H9 (cell line): ENCODE measurements around the gene DDO. TPM values are rescaled to one million over a fixed set of nuclear protein-coding genes. Genes with fewer than 3 reads are reported as not detected.
A peak's percentile ranks its signal among the peaks of the same experiment; 100 is the strongest.

ENCODE experiments used
- DNase-seq: peaks from one replicate; pipeline ENCODE4 v3.0.0-alpha.2; 2017
- H2AFZ ChIP-seq: one replicate; pipeline ENCODE4 v1.6.1; 2013; ENCODE audit warnings: mild to moderate bottlenecking, low read length, control low read depth, moderate library complexity
- H2AK5ac ChIP-seq: 2 replicates; pipeline ENCODE4 v1.6.1; 2013; ENCODE audit warnings: low read length, control low read depth, mixed read lengths; ENCODE audit not compliant: insufficient read length
- H2BK120ac ChIP-seq: one replicate; pipeline ENCODE4 v1.6.1; 2013; ENCODE audit warnings: low read depth, mild to moderate bottlenecking, low read length, control low read depth, inconsistent platforms; ENCODE audit not compliant: poor library complexity, severe bottlenecking
- H2BK12ac ChIP-seq: 2 replicates; pipeline ENCODE4 v1.6.1; 2013; ENCODE audit warnings: low read length, control low read depth, mixed read lengths, low read depth; ENCODE audit not compliant: insufficient read length
- H2BK15ac ChIP-seq: 2 replicates; pipeline ENCODE4 v1.6.1; 2013; ENCODE audit warnings: low read depth, low read length, control low read depth
- H2BK20ac ChIP-seq: one replicate; pipeline ENCODE4 v1.6.1; 2013; ENCODE audit warnings: low read depth, mild to moderate bottlenecking, low read length, control low read depth, inconsistent platforms; ENCODE audit not compliant: poor library complexity, severe bottlenecking
- H2BK5ac ChIP-seq: 2 replicates; pipeline ENCODE4 v1.6.1; 2013; ENCODE audit warnings: low read length, control low read depth, mixed read lengths; ENCODE audit not compliant: insufficient read length
- H3K14ac ChIP-seq: 2 replicates; pipeline ENCODE4 v1.6.1; 2013; ENCODE audit warnings: low read length, control low read depth; ENCODE audit not compliant: insufficient read depth
- H3K18ac ChIP-seq: 2 replicates; pipeline ENCODE4 v1.6.1; 2013; ENCODE audit warnings: low read depth, mild to moderate bottlenecking, mixed read lengths, low read length, control low read depth; ENCODE audit not compliant: insufficient read length
- H3K23ac ChIP-seq: 2 replicates; pipeline ENCODE4 v1.6.1; 2013; ENCODE audit warnings: low read length, control low read depth, mixed read lengths, low read depth; ENCODE audit not compliant: insufficient read length
- H3K23me2 ChIP-seq: 2 replicates; pipeline ENCODE4 v1.6.1; 2013; ENCODE audit warnings: low read depth, mild to moderate bottlenecking, mixed read lengths, low read length, control low read depth; ENCODE audit not compliant: insufficient read length, poor library complexity, severe bottlenecking
- H3K27ac ChIP-seq: 2 replicates; pipeline ENCODE4 v1.5.1; 2013; ENCODE audit warnings: low read length, control low read depth, mixed read lengths, low read depth; ENCODE audit not compliant: insufficient read length
- H3K27me3 ChIP-seq: 2 replicates; pipeline ENCODE4 v1.6.1; 2013; ENCODE audit warnings: low read length, control low read depth, inconsistent platforms; ENCODE audit not compliant: insufficient read depth
- H3K4ac ChIP-seq: 2 replicates; pipeline ENCODE4 v1.6.1; 2013; ENCODE audit warnings: low read depth, mild to moderate bottlenecking, control low read depth, inconsistent platforms, low read length, moderate library complexity
- H3K4me1 ChIP-seq: 2 replicates; pipeline ENCODE4 v1.6.1; 2013; ENCODE audit warnings: low read length, control low read depth, inconsistent platforms; ENCODE audit not compliant: insufficient read depth
- H3K4me2 ChIP-seq: 2 replicates; pipeline ENCODE4 v1.6.1; 2013; ENCODE audit warnings: low read length, control low read depth, mixed read lengths; ENCODE audit not compliant: insufficient read length, insufficient read depth
- H3K56ac ChIP-seq: 2 replicates; pipeline ENCODE4 v1.6.1; 2013; ENCODE audit warnings: low read depth, mild to moderate bottlenecking, mixed read lengths, low read length, control low read depth; ENCODE audit not compliant: insufficient read length
- H3K79me1 ChIP-seq: 2 replicates; pipeline ENCODE4 v1.6.1; 2013; ENCODE audit warnings: low read depth, mild to moderate bottlenecking, moderate library complexity, low read length, control low read depth, inconsistent platforms; ENCODE audit not compliant: insufficient read depth, poor library complexity, severe bottlenecking
- H3K79me2 ChIP-seq: 2 replicates; pipeline ENCODE4 v1.6.1; 2013; ENCODE audit warnings: low read length, control low read depth, inconsistent platforms; ENCODE audit not compliant: insufficient read depth
- H3K9ac ChIP-seq: 2 replicates; pipeline ENCODE4 v1.6.1; 2013; ENCODE audit warnings: low read length, control low read depth, mixed read lengths; ENCODE audit not compliant: insufficient read length; ENCODE audit errors: extremely low read depth
- H3K9me3 ChIP-seq: one replicate; pipeline ENCODE4 v1.6.1; 2013; ENCODE audit warnings: low read depth, low read length, inconsistent platforms; ENCODE audit not compliant: control insufficient read depth
- H3T11ph ChIP-seq: one replicate; pipeline ENCODE4 v1.6.1; 2013; ENCODE audit warnings: mild to moderate bottlenecking, low read length, control low read depth, inconsistent platforms
- H4K20me1 ChIP-seq: one replicate; pipeline ENCODE4 v1.6.1; 2013; ENCODE audit not compliant: control insufficient read depth, insufficient read length, insufficient read depth
- H4K5ac ChIP-seq: 2 replicates; pipeline ENCODE4 v1.6.1; 2013; ENCODE audit warnings: low read depth, mild to moderate bottlenecking, mixed read lengths, low read length, control low read depth; ENCODE audit not compliant: insufficient read length
- H4K8ac ChIP-seq: replicated peaks from 2 replicates; pipeline ENCODE4 v1.6.1; 2013; ENCODE audit warnings: low read length, control low read depth, mixed read lengths, low read depth; ENCODE audit not compliant: insufficient read length
- H4K91ac ChIP-seq: 2 replicates; pipeline ENCODE4 v1.6.1; 2013; ENCODE audit warnings: low read depth, mild to moderate bottlenecking, moderate library complexity, mixed read lengths, low read length, control low read depth; ENCODE audit not compliant: insufficient read length
- H3K27ac Mint-ChIP-seq, 3 experiments: 2 replicates in 2 of 3; 3 replicates in 1 of 3; pipeline ENCODE4 v1.8.0; 2020 to 2021; ENCODE audit warnings: mixed read lengths in 3 of 3, mild to moderate bottlenecking in 1 of 3, moderate library complexity in 1 of 3
- H3K27me3 Mint-ChIP-seq: 2 replicates; pipeline ENCODE4 v1.8.0; 2021; ENCODE audit warnings: low read depth, mild to moderate bottlenecking, moderate library complexity, mixed read lengths
- H3K36me3 Mint-ChIP-seq, 3 experiments: 2 replicates in 2 of 3; 3 replicates in 1 of 3; pipeline ENCODE4 v1.8.0; 2020 to 2021; ENCODE audit warnings: low read depth in 3 of 3, mixed read lengths in 3 of 3; ENCODE audit not compliant: insufficient read depth in 1 of 3
- H3K4me1 Mint-ChIP-seq, 2 experiments: 2 replicates each; pipeline ENCODE4 v1.8.0; 2020; ENCODE audit warnings: mixed read lengths in 2 of 2
- H3K4me3 Mint-ChIP-seq, 2 experiments: 2 replicates in 1 of 2; 3 replicates in 1 of 2; pipeline ENCODE4 v1.8.0; 2020 to 2021; ENCODE audit warnings: mild to moderate bottlenecking in 2 of 2, mixed read lengths in 2 of 2, moderate library complexity in 1 of 2
- H3K9me3 Mint-ChIP-seq, 2 experiments: 2 replicates in 1 of 2; 3 replicates in 1 of 2; pipeline ENCODE4 v1.8.0; 2020; ENCODE audit warnings: mild to moderate bottlenecking in 2 of 2, mixed read lengths in 2 of 2, moderate library complexity in 1 of 2
- CTCF ChIP-seq: fragments of 200-600 bp; sonication (generic); conservative IDR thresholded peaks from 3 replicates; pipeline ENCODE4 v1.8.0; 2021; ENCODE audit warnings: antibody characterized with exemption, mild to moderate bottlenecking
- WGBS: extraction: QIAGEN DNeasy Blood & Tissue Kit; methylation state at CpG from one replicate; pipeline ENCODE4 v1.1.7; 2013; ENCODE audit warnings: missing lambda C conversion rate, low lambda C conversion rate, mixed read lengths; ENCODE audit not compliant: insufficient read length; ENCODE audit errors: extremely low coverage; 5-methylcytosine and 5-hydroxymethylcytosine counted together
- total RNA-seq: library from RNA; stranded (reverse); gene quantifications from 2 replicates; pipeline ENCODE4 v1.2.1, GENCODE V29; 2021

Gene DDO
- total RNA-seq, 1 experiment from 2014 or later = not detected

- Mint-ChIP-seq H3K27ac (no peak overlapping the region), H3K4me1 (peaks cover 42 to 48% of the 10 kb centered on the region in 2 experiments), H3K4me3 (peak overlapping the region; percentile 58 to 71), H3K27me3 (peaks cover 47% of the 10 kb centered on the region), H3K9me3 (peaks cover 0 to 4% of the 10 kb centered on the region in 2 experiments; a peak in 3 of 5 replicates), H3K36me3 (no peaks in the 10 kb centered on the region)
- Histone ChIP-seq H3K79me1 (no peaks in the 10 kb centered on the region), H3K14ac (0 out of 2 replicates have a peak overlapping the region, but pooled peaks have one; percentile 79), H3T11ph (no peak overlapping the region), H2BK12ac (no peak overlapping the region), H3K79me2 (no peaks in the 10 kb centered on the region), H2BK120ac (no peak overlapping the region), H2AFZ (no peak overlapping the region), H3K9me3 (no peaks in the 10 kb centered on the region), H2BK5ac (no peak overlapping the region), H3K56ac (no peak overlapping the region), H3K4me2 (peak overlapping the region; percentile 29), H4K5ac (no peak overlapping the region), H2BK20ac (no peak overlapping the region), H4K8ac (no peak overlapping the region), H2BK15ac (no peak overlapping the region), H3K18ac (no peak overlapping the region), H2AK5ac (no peak overlapping the region), H3K4me1 (peaks cover 7% of the 10 kb centered on the region; the same call in 1 of the 2 replicates), H3K27ac (no peak overlapping the region), H3K4ac (no peak overlapping the region), H3K23me2 (peaks cover 2% of the 10 kb centered on the region), H4K20me1 (no peaks in the 10 kb centered on the region), H4K91ac (no peak overlapping the region), H3K23ac (no peak overlapping the region), H3K27me3 (peaks cover 16% of the 10 kb centered on the region; the same call in 1 of the 2 replicates), H3K9ac (no peak overlapping the region)
- DNase-seq = no peak
- TF ChIP-seq CTCF = no peak
- WGBS = no CpG with 5 or more reads among the region's 13 CpGs
These were observed 56.7 kb downstream of the DDO start for GRCh38 chr6:110358553-110359160.
